Endothelial cell of umbilical vein (primary cell): ENCODE measurements around the gene MED12L. TPM values are rescaled to one million over a fixed set of nuclear protein-coding genes. Genes with fewer than 3 reads are reported as not detected.

Experiments used
- BruUV-seq: library from RNA; stranded (reverse); fragments of 400-500 nt; replicated peaks from 2 replicates; lab custom pipeline; 2021; lab: Mats Ljungman, UMichigan
- CTCF ChIA-PET: fragments of 300-600, 350-600 bp; sonication (Branson Sonifier 250); formaldehyde crosslinking; loops from one replicate; lab custom pipeline; 2021; ENCODE audit warnings: antibody characterized with exemption, inconsistent platforms; lab: Charles Lee
- POLR2A ChIA-PET: fragments of 300-600, 350-600 bp; sonication (Branson Sonifier 250); formaldehyde crosslinking; loops from one replicate; lab custom pipeline; 2021; ENCODE audit warnings: antibody characterized with exemption, inconsistent platforms; lab: Charles Lee
- DNase-seq: peaks from one replicate; pipeline ENCODE4 v3.0.0-alpha.2; 2011; ENCODE audit warnings: low read depth, low spot score
- FAIRE-seq: peaks from 2 replicates; lab custom pipeline; 2011; peaks lifted over from hg19 to GRCh38; lab: Jason Lieb, UNC
- H2AFZ ChIP-seq: 2 replicates; pipeline ENCODE4 v1.6.0; 2012; ENCODE audit warnings: low read depth, low read length, control low read depth, inconsistent platforms
- H3K27ac ChIP-seq: 2 replicates; pipeline ENCODE4 v1.5.1; 2011; ENCODE audit warnings: low read depth, mild to moderate bottlenecking, control low read depth, low read length, moderate library complexity; ENCODE audit not compliant: insufficient read depth
- H3K27me3 ChIP-seq, 2 experiments: 2 replicates each; pipeline versions ENCODE4 v1.6.0 to v1.6.1; 2011; ENCODE audit warnings: low read length in 2 of 2, mixed read lengths in 1 of 2; ENCODE audit not compliant: control insufficient read depth in 2 of 2, insufficient read depth in 2 of 2
- H3K36me3 ChIP-seq, 2 experiments: 2 replicates in 1 of 2; 3 replicates in 1 of 2; pipeline ENCODE4 v1.5.1; 2011; ENCODE audit warnings: low read length in 2 of 2, mild to moderate bottlenecking in 1 of 2, moderate library complexity in 1 of 2; ENCODE audit not compliant: control insufficient read depth in 2 of 2, insufficient read depth in 2 of 2; ENCODE audit errors: extremely low read depth in 1 of 2
- H3K4me1 ChIP-seq: 3 replicates; pipeline ENCODE4 v1.5.1; 2011; ENCODE audit warnings: mild to moderate bottlenecking, low read length; ENCODE audit not compliant: control insufficient read depth, insufficient read depth; ENCODE audit errors: extremely low read depth
- H3K4me2 ChIP-seq: 2 replicates; pipeline ENCODE4 v1.6.1; 2011; ENCODE audit warnings: low read length, control low read depth, mixed read lengths; ENCODE audit not compliant: insufficient read depth
- H3K4me3 ChIP-seq, 3 experiments: fragments of 200-600 bp in 1 of 3; sonication (generic), shearing (Covaris generic) in 1 of 3; replicated peaks in 1 of 3; 2 replicates each; pipeline ENCODE4 v1.5.1; 2011 to 2016; ENCODE audit warnings: control low read depth in 3 of 3, low read length in 3 of 3, mild to moderate bottlenecking in 2 of 3, inconsistent platforms in 1 of 3, low read depth in 1 of 3, moderate library complexity in 1 of 3; ENCODE audit not compliant: insufficient read depth in 1 of 3
- H3K79me2 ChIP-seq: 2 replicates; pipeline ENCODE4 v1.6.0; 2012; ENCODE audit warnings: low read length, inconsistent platforms; ENCODE audit not compliant: control insufficient read depth, insufficient read depth
- H3K9ac ChIP-seq: replicated peaks from 2 replicates; pipeline ENCODE3; 2011; ENCODE audit warnings: low read length, control low read depth; ENCODE audit not compliant: insufficient read depth; ENCODE audit errors: extremely low read depth
- H3K9me1 ChIP-seq: replicated peaks from 3 replicates; pipeline ENCODE4 v1.6.0; 2011; ENCODE audit warnings: mild to moderate bottlenecking, low read length; ENCODE audit not compliant: control insufficient read depth, insufficient read depth; ENCODE audit errors: extremely low read depth
- H3K9me3 ChIP-seq: replicated peaks from 2 replicates; pipeline ENCODE4 v1.5.1; 2012; ENCODE audit warnings: low read length, inconsistent platforms; ENCODE audit not compliant: control insufficient read depth, insufficient read depth
- H4K20me1 ChIP-seq: replicated peaks from 2 replicates; pipeline ENCODE3; 2011; ENCODE audit warnings: mild to moderate bottlenecking, low read length; ENCODE audit not compliant: control insufficient read depth, insufficient read depth; ENCODE audit errors: extremely low read depth
- EZH2 ChIP-seq: IDR thresholded peaks from 2 replicates; pipeline ENCODE4 v1.6.1; 2012; ENCODE audit warnings: borderline replicate concordance, low read depth, mild to moderate bottlenecking, moderate library complexity, low read length, inconsistent platforms; ENCODE audit not compliant: severe bottlenecking
- FOS ChIP-seq: IDR thresholded peaks from 2 replicates; pipeline ENCODE4 v1.6.1; 2011; ENCODE audit warnings: mild to moderate bottlenecking, low read length, moderate library complexity, borderline replicate concordance; ENCODE audit not compliant: insufficient read depth
- GATA2 ChIP-seq: IDR thresholded peaks from 2 replicates; pipeline ENCODE4 v1.7.0; 2011; ENCODE audit warnings: low read depth, mild to moderate bottlenecking, moderate library complexity, mixed read lengths, low read length; ENCODE audit not compliant: insufficient read length, insufficient read depth
- JUN ChIP-seq: IDR thresholded peaks from 2 replicates; pipeline ENCODE4 v1.6.1; 2011; ENCODE audit warnings: borderline replicate concordance, low read depth; ENCODE audit not compliant: insufficient read length, insufficient read depth
- MYC ChIP-seq: IDR thresholded peaks from one replicate; pipeline ENCODE4 v1.6.1; 2011; ENCODE audit warnings: mild to moderate bottlenecking, low read depth, low read length
- POLR2A ChIP-seq: IDR thresholded peaks from 2 replicates; pipeline ENCODE4 v1.6.1; 2012; ENCODE audit warnings: low read depth, mild to moderate bottlenecking, control low read depth, low read length
- POLR2AphosphoS5 ChIP-seq: IDR thresholded peaks from 2 replicates; pipeline ENCODE4 v1.6.1; 2012; ENCODE audit warnings: low read depth, mild to moderate bottlenecking, control low read depth, low read length, moderate library complexity; ENCODE audit not compliant: insufficient read depth
- dilution Hi-C: fragments of 300-500 bp; cut with MboI; formaldehyde crosslinking; loops from one replicate; pipeline ENCODE4 v1.15.0; 2019; ENCODE audit warnings: low sequenced_read_pairs; ENCODE audit not compliant: extremely low pct_ligation_motif_present
- intact Hi-C: fragments of 100-400 bp; cut with micrococcal nuclease; formaldehyde crosslinking; loops from one replicate; pipeline ENCODE4 v1.10.0; 2022
- polyA plus RNA-seq, 4 experiments: library from polyadenylated mRNA; depleted of rRNA in 3 of 4; stranded (reverse) in 3 of 4; unstranded in 1 of 4; fragments of >200 nt; gene quantifications; 2 replicates each; pipeline versions ENCODE4 v1.2.1 to v1.2.3, GENCODE V29; 2011 to 2012; ENCODE audit warnings: missing spikeins in 1 of 4
- total RNA-seq: library from RNA; stranded (reverse); gene quantifications from 2 replicates; pipeline ENCODE4 v1.2.3, GENCODE V29; 2021
- TF ChIP-seq, protein P1 (sequence below): IDR thresholded peaks from 2 replicates; pipeline ENCODE4 v1.6.1; 2011; ENCODE audit not compliant: insufficient read depth, insufficient read length
- TF ChIP-seq, protein P2 (sequence below), 2 donors: IDR thresholded peaks; 1 replicate in 1 of 2; 2 replicates in 1 of 2; pipeline ENCODE4 v1.5.1; 2011; ENCODE audit warnings: low read length in 2 of 2, mild to moderate bottlenecking in 2 of 2, moderate library complexity in 2 of 2, control low read depth in 1 of 2, inconsistent platforms in 1 of 2, low read depth in 1 of 2; ENCODE audit not compliant: insufficient read depth in 1 of 2; ENCODE audit errors: extremely low read depth in 1 of 2

MED12L gene
- total and polyA plus RNA-seq, 2 donors (not counting 3 experiments of a cell fraction or from before 2014, with no cell fraction given) = 0.03 to 0.27 TPM

DNA sequence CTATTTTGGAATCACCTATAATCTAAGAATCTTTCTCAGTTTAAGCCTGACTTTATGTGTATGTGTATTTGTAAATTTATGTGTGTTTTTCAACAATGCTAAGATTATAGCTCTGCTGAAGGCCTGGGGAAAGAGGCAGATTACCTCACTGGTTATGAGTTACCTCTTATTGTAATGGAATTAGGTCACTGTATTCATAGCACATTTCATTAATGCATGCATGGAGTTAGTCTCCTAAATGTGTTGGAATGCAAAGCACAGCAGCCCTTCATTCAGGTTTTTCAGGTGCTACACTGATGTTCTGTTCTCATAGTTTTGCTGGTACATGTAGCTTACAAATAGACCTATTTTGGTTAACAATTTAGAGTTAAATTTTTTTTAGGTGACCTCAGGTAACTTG lies 221.7 kb downstream of the MED12L start:
- H3K36me3 ChIP-seq = no peaks in the 10 kb centered on the region
- ChIA-PET POLR2A (no interaction called here), CTCF (interaction anchor here (1.0 kb wide), 1 partner anchor 19 kb away, joined by 4 read pairs; no protein-coding TSS in a partner anchor)
- no peak overlapping the region for H3K4me3 ChIP-seq
- no peaks in the 10 kb centered on the region for H3K79me2 ChIP-seq
- TF ChIP-seq FOS = no peak
- TF ChIP-seq, protein P1, sequence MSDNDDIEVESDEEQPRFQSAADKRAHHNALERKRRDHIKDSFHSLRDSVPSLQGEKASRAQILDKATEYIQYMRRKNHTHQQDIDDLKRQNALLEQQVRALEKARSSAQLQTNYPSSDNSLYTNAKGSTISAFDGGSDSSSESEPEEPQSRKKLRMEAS = no peak
- TF ChIP-seq, protein P2, sequence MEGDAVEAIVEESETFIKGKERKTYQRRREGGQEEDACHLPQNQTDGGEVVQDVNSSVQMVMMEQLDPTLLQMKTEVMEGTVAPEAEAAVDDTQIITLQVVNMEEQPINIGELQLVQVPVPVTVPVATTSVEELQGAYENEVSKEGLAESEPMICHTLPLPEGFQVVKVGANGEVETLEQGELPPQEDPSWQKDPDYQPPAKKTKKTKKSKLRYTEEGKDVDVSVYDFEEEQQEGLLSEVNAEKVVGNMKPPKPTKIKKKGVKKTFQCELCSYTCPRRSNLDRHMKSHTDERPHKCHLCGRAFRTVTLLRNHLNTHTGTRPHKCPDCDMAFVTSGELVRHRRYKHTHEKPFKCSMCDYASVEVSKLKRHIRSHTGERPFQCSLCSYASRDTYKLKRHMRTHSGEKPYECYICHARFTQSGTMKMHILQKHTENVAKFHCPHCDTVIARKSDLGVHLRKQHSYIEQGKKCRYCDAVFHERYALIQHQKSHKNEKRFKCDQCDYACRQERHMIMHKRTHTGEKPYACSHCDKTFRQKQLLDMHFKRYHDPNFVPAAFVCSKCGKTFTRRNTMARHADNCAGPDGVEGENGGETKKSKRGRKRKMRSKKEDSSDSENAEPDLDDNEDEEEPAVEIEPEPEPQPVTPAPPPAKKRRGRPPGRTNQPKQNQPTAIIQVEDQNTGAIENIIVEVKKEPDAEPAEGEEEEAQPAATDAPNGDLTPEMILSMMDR (IDR thresholded peaks at IDR 0.05; ENCODE audit: extremely low read depth in 1 of 2, insufficient read depth in 1 of 2, low read depth in 1 of 2, low read length in 2 of 2) = no peak
- no peak for TF ChIP-seq MYC
- no peak for TF ChIP-seq JUN
- no peak for TF ChIP-seq POLR2A
- TF ChIP-seq POLR2AphosphoS5 = no peak
- no peak for TF ChIP-seq EZH2
- TF ChIP-seq GATA2 = no peak
- no peak overlapping the region for H3K4me2 ChIP-seq
- H3K9me1 ChIP-seq = no peaks in the 10 kb centered on the region
- no TSS peak for BruUV-seq
- dilution Hi-C loops = no loop called here
- H3K4me1 ChIP-seq = no peaks in the 10 kb centered on the region
- no peaks in the 10 kb centered on the region for H4K20me1 ChIP-seq
- FAIRE-seq (no peak), DNase-seq (no peak)
- H3K9me3 ChIP-seq = no peaks in the 10 kb centered on the region
- H3K27ac ChIP-seq = no peak overlapping the region
- H2AFZ ChIP-seq = no peak overlapping the region
- H3K9ac ChIP-seq = no peak overlapping the region
- intact Hi-C loops = no loop called here
- peaks cover 0 to 2% of the 10 kb centered on the region in 2 experiments for H3K27me3 ChIP-seq
